NCI-H510A (cell line): ENCODE measurements around the gene PRCD.

Source experiments
- DNase-seq: peaks from one replicate; lab custom pipeline; 2025; lab: John Stamatoyannopoulos, UW

PRCD gene

GRCh38 chr17:76539631-76540271 lies at the start of gene PRCD:
Gene PRCD, plus strand, starts transcription at chr17:76540044. Its CDS starts 98 bp downstream, at chr17:76540142.
- no peak for DNase-seq

- DNase-seq: no peak
Measured at GRCh38 chr17:76490112-76490710, 49.6 kb upstream of the PRCD start.

- DNase-seq: no peak
Measured at GRCh38 chr17:76491271-76492122, 48.3 kb upstream of the PRCD start.

GRCh38 chr17:76492123-76492988 lies 47.5 kb upstream of the PRCD start:
- DNase-seq: no peak

- no peak for DNase-seq
Measured at GRCh38 chr17:76492989-76493501, 46.8 kb upstream of the PRCD start.

GRCh38 chr17:76493505-76494167 lies 46.2 kb upstream of the PRCD start:
- no peak for DNase-seq

GRCh38 chr17:76495663-76496400 lies 44.0 kb upstream of the PRCD start:
- no peak for DNase-seq

- DNase-seq: no peak
Measured at GRCh38 chr17:76496464-76496863, 43.4 kb upstream of the PRCD start.

- DNase-seq: no peak
Measured at GRCh38 chr17:76497699-76497978, 42.2 kb upstream of the PRCD start.

GRCh38 chr17:76497979-76498875 lies 41.6 kb upstream of the PRCD start:
- no peak for DNase-seq

GRCh38 chr17:76498876-76499251 lies 41.0 kb upstream of the PRCD start:
- no peak for DNase-seq

- no peak for DNase-seq
Measured at GRCh38 chr17:76499267-76499667, 40.6 kb upstream of the PRCD start.

GRCh38 chr17:76500074-76500746 lies 39.6 kb upstream of the PRCD start:
- DNase-seq: no peak

GRCh38 chr17:76500747-76501017 lies 39.2 kb upstream of the PRCD start:
- no peak for DNase-seq

- DNase-seq: peak; percentile 65
Measured at GRCh38 chr17:76501018-76501826, 38.6 kb upstream of the PRCD start, which contains the start of gene RHBDF2. Gene RHBDF2, minus strand, starts transcription at chr17:76501423. Its CDS starts 19,899 bp downstream, at chr17:76481524.

GRCh38 chr17:76501827-76502307 lies 38.0 kb upstream of the PRCD start:
- DNase-seq: no peak

- DNase-seq: no peak
Measured at GRCh38 chr17:76502341-76503211, 37.3 kb upstream of the PRCD start.
